Measurements from ENCODE around the gene ZNF419.
A peak's percentile ranks its signal among the peaks of the same experiment; 100 is the strongest.
"Not testable (repeated sequence)": the region's sequence is repeated elsewhere in the genome, so short reads cannot be mapped to it uniquely, and the experiment has no call there.

The ZNF419 gene

GRCh38 chr19:57487477-57488298 is at the start of gene ZNF419:
Gene ZNF419, plus strand, starts transcription at chr19:57487750. Its CDS starts 201 bp downstream, at chr19:57487951.
- DNase-seq = peak; percentile 92

- DNase-seq = no peak
Measured at GRCh38 chr19:57437931-57438330, 49.6 kb upstream of the ZNF419 start.

- no peak for DNase-seq
Measured at GRCh38 chr19:57438925-57439324, 48.6 kb upstream of the ZNF419 start.

GRCh38 chr19:57441979-57442752 is 45.4 kb upstream of the ZNF419 start:
- DNase-seq = no peak

GRCh38 chr19:57443121-57443696 is 44.3 kb upstream of the ZNF419 start:
- DNase-seq = no peak

GRCh38 chr19:57452307-57452706 is 35.2 kb upstream of the ZNF419 start:
- DNase-seq = no peak

GRCh38 chr19:57465680-57466381 is 21.7 kb upstream of the ZNF419 start:
- no peak for DNase-seq

- DNase-seq = no peak
Measured at GRCh38 chr19:57466489-57466888, 21.1 kb upstream of the ZNF419 start.

GRCh38 chr19:57473646-57474045 is 13.9 kb upstream of the ZNF419 start:
- DNase-seq = no peak

GRCh38 chr19:57477191-57478008 is 10.2 kb upstream of the ZNF419 start, which contains the start of gene ZNF772:
Gene ZNF772, minus strand, starts transcription at chr19:57477566. Its CDS starts 257 bp downstream, at chr19:57477309.
- peak; percentile 96 for DNase-seq

- not testable (repeated sequence) for DNase-seq
Measured at GRCh38 chr19:57488299-57488644, 722 bp downstream of the ZNF419 start.

- not testable (repeated sequence) for DNase-seq
Measured at GRCh38 chr19:57499332-57499679, 11.8 kb downstream of the ZNF419 start.

GRCh38 chr19:57499680-57500395 is 12.3 kb downstream of the ZNF419 start, which contains the start of gene ZNF773:
Gene ZNF773, plus strand, starts transcription at chr19:57499938. Its CDS starts 143 bp downstream, at chr19:57500081.
- DNase-seq = peak; percentile 86

- not testable (repeated sequence) for DNase-seq
Measured at GRCh38 chr19:57500400-57500799, 12.8 kb downstream of the ZNF419 start.

- DNase-seq = no peak
Measured at GRCh38 chr19:57506163-57506562, 18.6 kb downstream of the ZNF419 start.

- no peak for DNase-seq
Measured at GRCh38 chr19:57511484-57511883, 23.9 kb downstream of the ZNF419 start.

- DNase-seq = no peak
Measured at GRCh38 chr19:57512845-57513244, 25.3 kb downstream of the ZNF419 start.

- DNase-seq = no peak
Measured at GRCh38 chr19:57515255-57515654, 27.7 kb downstream of the ZNF419 start.

GRCh38 chr19:57518021-57518420 is 30.5 kb downstream of the ZNF419 start:
- DNase-seq = not testable (repeated sequence)

GRCh38 chr19:57527136-57527881 is 39.8 kb downstream of the ZNF419 start, which contains the start of gene ZNF549:
Gene ZNF549, plus strand, starts transcription at chr19:57527356. Its CDS starts 218 bp downstream, at chr19:57527574.
- peak; percentile 82 for DNase-seq
